OCI-LY7 (cell line): ENCODE results near the gene CDK11B. TPM values are rescaled to one million over a fixed set of nuclear protein-coding genes. Genes with fewer than 3 reads are reported as not detected.

Source experiments
- BruUV-seq: library from RNA; stranded (reverse); fragments of 400-500 nt; replicated peaks from 2 replicates; lab custom pipeline; 2021; lab: Mats Ljungman, UMichigan
- CTCF ChIA-PET: fragments of 300-600 bp; sonication (Branson Sonifier 250); formaldehyde crosslinking; loops from one replicate; lab custom pipeline; 2022; ENCODE audit warnings: antibody characterized with exemption; ENCODE audit not compliant: unreplicated experiment; lab: Charles Lee
- POLR2A ChIA-PET: fragments of 300-600 bp; sonication (Branson Sonifier 250); formaldehyde crosslinking; loops from one replicate; lab custom pipeline; 2022; ENCODE audit warnings: antibody characterized with exemption; lab: Charles Lee
- DNase-seq: peaks from one replicate; pipeline ENCODE4 v3.0.0-alpha.2; 2015; ENCODE audit warnings: low spot score
- H2AFZ ChIP-seq: fragments of 200-600 bp; sonication (generic), shearing (Covaris generic); 2 replicates; pipeline ENCODE4 v1.6.1; 2014; ENCODE audit warnings: mild to moderate bottlenecking, antibody characterized with exemption, low read length, moderate library complexity
- H3K27ac ChIP-seq: fragments of 200-600 bp; sonication (generic); 2 replicates; pipeline ENCODE4 v1.5.1; 2014; ENCODE audit warnings: mixed run types, low read depth, mild to moderate bottlenecking, moderate library complexity, low read length, inconsistent platforms; ENCODE audit not compliant: poor library complexity, severe bottlenecking
- H3K36me3 ChIP-seq: fragments of 200-600 bp; sonication (generic); 2 replicates; pipeline ENCODE4 v1.6.1; 2014; ENCODE audit warnings: mild to moderate bottlenecking, antibody characterized with exemption, low read length, moderate library complexity, mixed read lengths; ENCODE audit not compliant: insufficient read depth
- H3K4me1 ChIP-seq: fragments of 200-600 bp; sonication (generic); 2 replicates; pipeline ENCODE4 v1.5.1; 2014; ENCODE audit warnings: mild to moderate bottlenecking, low read length; ENCODE audit not compliant: insufficient read depth, poor library complexity, severe bottlenecking
- H3K4me2 ChIP-seq: fragments of 200-600 bp; sonication (generic); 2 replicates; pipeline ENCODE4 v1.6.1; 2014; ENCODE audit warnings: mild to moderate bottlenecking, low read length
- H3K4me3 ChIP-seq: fragments of 200-600 bp; sonication (generic); 2 replicates; pipeline ENCODE4 v1.5.1; 2014; ENCODE audit warnings: mild to moderate bottlenecking, low read depth, low read length; ENCODE audit not compliant: poor library complexity, severe bottlenecking
- H3K79me2 ChIP-seq: fragments of 200-600 bp; sonication (generic); 2 replicates; pipeline ENCODE4 v1.6.1; 2016; ENCODE audit warnings: low read depth, mild to moderate bottlenecking, low read length, moderate library complexity, mixed read lengths; ENCODE audit not compliant: insufficient read depth
- H3K9me2 ChIP-seq: fragments of 200-600 bp; sonication (generic); 2 replicates; pipeline ENCODE4 v1.6.1; 2016; ENCODE audit warnings: mild to moderate bottlenecking, low read length, mixed read lengths; ENCODE audit not compliant: insufficient read depth
- H3K9me3 ChIP-seq: fragments of 200-600 bp; sonication (generic); 2 replicates; pipeline ENCODE4 v1.6.1; 2014; ENCODE audit warnings: mild to moderate bottlenecking, mixed run types, low read length, mixed read lengths
- H4K20me1 ChIP-seq: fragments of 200-600 bp; sonication (generic); 2 replicates; pipeline ENCODE4 v1.6.1; 2014; ENCODE audit warnings: mild to moderate bottlenecking, antibody characterized with exemption, low read length, moderate library complexity, mixed read lengths; ENCODE audit not compliant: insufficient read depth
- EZH2phosphoT487 ChIP-seq: fragments of 200-600 bp; sonication (generic); IDR thresholded peaks from 2 replicates; pipeline ENCODE4 v1.6.1; 2018; ENCODE audit warnings: low read depth, borderline replicate concordance, mild to moderate bottlenecking, mixed run types, antibody characterized with exemption, low read length, moderate library complexity, mixed read lengths
- intact Hi-C: fragments of 100-400 bp; cut with micrococcal nuclease; formaldehyde crosslinking; loops from one replicate; pipeline ENCODE4 v1.10.0; 2022; ENCODE audit not compliant: unreplicated experiment
- total RNA-seq, 2 experiments: library from RNA; depleted of rRNA in 1 of 2; stranded (reverse); fragments of >200 nt in 1 of 2; shearing (Covaris generic) in 1 of 2; gene quantifications; 2 replicates each; pipeline ENCODE4 v1.2.3, GENCODE V29; 2014 to 2022
- TF ChIP-seq, protein P1 (sequence below): fragments of 200-600 bp; sonication (generic); conservative IDR thresholded peaks from 2 replicates; pipeline ENCODE4 v1.5.1; 2014; ENCODE audit warnings: mild to moderate bottlenecking, antibody characterized with exemption, low read length, moderate library complexity, mixed read lengths

CDK11B gene
- total RNA-seq, 2 experiments from 2014 or later: 21.6 to 51.5 TPM

DNA sequence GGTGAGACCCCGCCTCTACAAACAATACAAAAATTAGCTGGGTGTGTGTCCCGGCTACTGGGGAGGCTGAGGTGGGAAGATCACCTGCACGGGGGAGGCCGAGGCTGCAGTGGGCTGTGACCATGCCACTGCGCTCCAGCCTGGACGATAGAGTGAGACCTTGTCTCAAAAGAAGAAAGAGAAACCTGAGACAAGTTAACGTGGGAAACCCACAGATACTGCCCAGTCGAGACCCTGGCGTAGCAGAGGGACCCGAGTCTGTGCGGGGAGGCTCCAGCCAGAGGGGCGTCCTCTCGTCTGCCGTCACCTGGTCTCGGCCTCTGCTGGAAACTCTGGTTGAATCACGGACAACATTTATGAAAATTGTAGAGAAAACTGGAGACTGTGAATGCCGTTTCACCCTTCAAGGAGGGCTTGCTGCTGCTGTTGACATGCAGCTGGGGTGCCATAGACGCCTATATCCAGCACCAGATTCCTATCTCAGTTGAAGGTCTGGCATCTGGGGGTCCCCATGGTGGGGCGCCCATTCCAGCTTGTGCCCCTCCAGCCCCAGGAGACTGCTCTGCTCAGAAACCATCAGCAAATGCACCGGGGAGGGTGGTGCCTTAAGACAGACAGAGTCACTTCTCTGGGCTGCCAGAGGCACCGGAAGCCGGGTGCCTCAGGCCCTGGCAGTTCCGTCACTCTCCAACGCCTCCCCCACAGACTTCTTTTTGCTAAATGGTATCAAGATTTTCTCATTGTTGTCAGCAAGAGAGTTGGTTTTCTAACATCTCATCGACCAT is 13.6 kb upstream of the CDK11B start:
- Histone ChIP-seq H3K27ac (no peak overlapping the region), H3K79me2 (no peaks in the 10 kb centered on the region), H3K4me3 (no peak overlapping the region), H3K9me3 (no peaks in the 10 kb centered on the region), H3K4me1 (peaks cover 16% of the 10 kb centered on the region), H3K9me2 (no peaks in the 10 kb centered on the region), H4K20me1 (no peaks in the 10 kb centered on the region), H3K4me2 (no peak overlapping the region), H2AFZ (no peak overlapping the region), H3K36me3 (peaks cover 33% of the 10 kb centered on the region; the same call in 1 of the 2 replicates)
- POLR2A ChIA-PET: no interaction called here
- intact Hi-C loops: no loop called here
- no TSS peak for BruUV-seq
- no peak for TF ChIP-seq EZH2phosphoT487
- TF ChIP-seq, protein P1, sequence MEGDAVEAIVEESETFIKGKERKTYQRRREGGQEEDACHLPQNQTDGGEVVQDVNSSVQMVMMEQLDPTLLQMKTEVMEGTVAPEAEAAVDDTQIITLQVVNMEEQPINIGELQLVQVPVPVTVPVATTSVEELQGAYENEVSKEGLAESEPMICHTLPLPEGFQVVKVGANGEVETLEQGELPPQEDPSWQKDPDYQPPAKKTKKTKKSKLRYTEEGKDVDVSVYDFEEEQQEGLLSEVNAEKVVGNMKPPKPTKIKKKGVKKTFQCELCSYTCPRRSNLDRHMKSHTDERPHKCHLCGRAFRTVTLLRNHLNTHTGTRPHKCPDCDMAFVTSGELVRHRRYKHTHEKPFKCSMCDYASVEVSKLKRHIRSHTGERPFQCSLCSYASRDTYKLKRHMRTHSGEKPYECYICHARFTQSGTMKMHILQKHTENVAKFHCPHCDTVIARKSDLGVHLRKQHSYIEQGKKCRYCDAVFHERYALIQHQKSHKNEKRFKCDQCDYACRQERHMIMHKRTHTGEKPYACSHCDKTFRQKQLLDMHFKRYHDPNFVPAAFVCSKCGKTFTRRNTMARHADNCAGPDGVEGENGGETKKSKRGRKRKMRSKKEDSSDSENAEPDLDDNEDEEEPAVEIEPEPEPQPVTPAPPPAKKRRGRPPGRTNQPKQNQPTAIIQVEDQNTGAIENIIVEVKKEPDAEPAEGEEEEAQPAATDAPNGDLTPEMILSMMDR: no peak
- CTCF ChIA-PET: no interaction called here
- DNase-seq: no peak

DNA sequence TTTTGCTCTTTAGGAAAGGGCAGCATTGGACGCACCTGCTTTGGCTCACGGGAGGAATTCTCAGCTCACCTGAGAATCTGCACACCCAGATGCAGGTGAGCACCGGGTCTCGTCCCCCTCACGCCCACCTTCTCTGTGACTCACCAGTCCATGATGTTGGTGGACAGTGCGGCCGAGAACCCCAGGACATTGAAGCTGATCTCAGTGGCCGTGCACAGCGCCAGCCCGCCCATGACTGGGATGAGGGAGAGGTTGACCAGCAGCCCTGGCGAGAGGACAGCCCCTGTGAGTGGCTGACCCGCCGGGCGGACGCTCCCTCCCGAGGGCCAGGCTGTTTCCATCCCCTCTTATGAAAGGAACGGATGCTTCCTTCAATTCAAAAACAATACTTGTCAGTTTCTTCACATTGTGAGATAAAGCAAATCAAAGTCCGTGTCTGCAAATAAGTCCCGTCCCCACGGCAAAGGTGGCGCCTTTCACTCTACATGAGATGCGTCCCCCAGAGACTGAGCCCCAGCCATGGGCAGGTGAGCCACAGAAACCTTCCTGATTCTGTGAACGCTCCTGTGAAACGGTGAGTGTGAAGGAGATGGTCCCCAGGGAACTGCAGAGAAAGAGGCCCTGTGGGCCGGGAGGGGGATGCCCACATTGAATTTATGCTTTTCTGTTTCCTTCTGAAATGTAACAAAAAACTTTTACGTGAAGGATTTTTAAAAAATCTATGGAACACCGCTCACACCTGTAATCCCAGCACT is 12.7 kb upstream of the CDK11B start:
- intact Hi-C loops: no loop called here
- ChIA-PET POLR2A (no interaction called here), CTCF (no interaction called here)
- Histone ChIP-seq H3K4me1 (peaks cover 13% of the 10 kb centered on the region), H3K9me2 (no peaks in the 10 kb centered on the region), H3K4me3 (no peak overlapping the region), H3K79me2 (no peaks in the 10 kb centered on the region), H4K20me1 (no peaks in the 10 kb centered on the region), H3K4me2 (no peak overlapping the region), H3K36me3 (peaks cover 35% of the 10 kb centered on the region; the same call in 1 of the 2 replicates), H3K9me3 (no peaks in the 10 kb centered on the region), H2AFZ (no peak overlapping the region), H3K27ac (no peak overlapping the region)
- no peak for DNase-seq
- TF ChIP-seq EZH2phosphoT487: no peak
- TF ChIP-seq, protein P1: no peak
- BruUV-seq: no TSS peak

DNA sequence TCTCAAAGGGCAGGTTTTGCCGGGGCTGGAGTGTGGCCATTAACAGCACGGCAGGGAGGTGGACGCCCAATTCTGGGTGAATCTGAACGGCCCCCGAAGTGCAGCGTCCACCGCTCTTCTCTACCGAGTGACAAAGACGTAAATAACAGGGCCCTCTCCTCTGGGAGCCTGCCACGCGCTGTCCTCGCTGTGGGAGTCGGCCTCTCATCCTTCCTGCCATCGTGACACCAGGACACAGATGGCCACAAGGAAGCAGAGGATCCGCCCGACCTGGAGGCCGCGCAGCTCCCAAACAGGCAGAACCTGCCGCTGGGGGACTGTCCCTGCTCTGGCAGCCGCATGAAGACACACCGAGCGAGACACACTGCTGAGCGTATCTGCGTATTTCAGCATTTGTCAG is 12.1 kb upstream of the CDK11B start:
- TF ChIP-seq EZH2phosphoT487: no peak
- TF ChIP-seq, protein P1: no peak
- Histone ChIP-seq H3K4me3 (no peak overlapping the region), H3K4me1 (peaks cover 13% of the 10 kb centered on the region), H3K9me2 (no peaks in the 10 kb centered on the region), H3K9me3 (no peaks in the 10 kb centered on the region), H3K36me3 (peaks cover 41% of the 10 kb centered on the region), H3K27ac (no peak overlapping the region), H4K20me1 (no peaks in the 10 kb centered on the region), H3K79me2 (no peaks in the 10 kb centered on the region), H3K4me2 (no peak overlapping the region), H2AFZ (no peak overlapping the region)
- intact Hi-C loops: no loop called here
- CTCF ChIA-PET: no interaction called here
- POLR2A ChIA-PET: no interaction called here
- no peak for DNase-seq
- no TSS peak for BruUV-seq
